Ureter (tissue), 1 donor: ENCODE data around the gene VAPA. TPM values are rescaled to one million over a fixed set of nuclear protein-coding genes. Genes with fewer than 3 reads are reported as not detected.

Source experiments
- DNase-seq: peaks from one replicate; pipeline ENCODE4 v3.0.0-alpha.2; 2020; ENCODE audit warnings: low spot score
- total RNA-seq: library from RNA; stranded (reverse); gene quantifications from one replicate; pipeline ENCODE4 v1.2.4, GENCODE V29; 2023
- donor health status: DM: yes; HTN: yes; CAD: no.

Gene VAPA
- 249 TPM for total RNA-seq

GRCh38 chr18:9913526-9914333, at the start of gene VAPA:
Gene VAPA (plus strand): TSS chr18:9914016. CDS start chr18:9914257, 241 bp downstream.
- DNase-seq: peak; percentile 94

- DNase-seq: no peak
These were observed 47.9 kb upstream of the VAPA start for GRCh38 chr18:9865764-9866490.

GRCh38 chr18:9866627-9867026, 47.2 kb upstream of the VAPA start:
- DNase-seq: no peak

- no peak for DNase-seq
These were observed 46.7 kb upstream of the VAPA start for GRCh38 chr18:9867071-9867594.

GRCh38 chr18:9868857-9869714, 44.7 kb upstream of the VAPA start:
- no peak for DNase-seq

GRCh38 chr18:9869715-9870430, 43.9 kb upstream of the VAPA start:
- DNase-seq: no peak

GRCh38 chr18:9870431-9871008, 43.3 kb upstream of the VAPA start:
- DNase-seq: no peak

GRCh38 chr18:9871244-9871746, 42.5 kb upstream of the VAPA start:
- no peak for DNase-seq

- DNase-seq: no peak
These were observed 41.0 kb upstream of the VAPA start for GRCh38 chr18:9872823-9873222.

- no peak for DNase-seq
These were observed 39.1 kb upstream of the VAPA start for GRCh38 chr18:9874728-9875127.

- no peak for DNase-seq
These were observed 37.5 kb upstream of the VAPA start for GRCh38 chr18:9876212-9876866.

GRCh38 chr18:9876867-9877654, 36.8 kb upstream of the VAPA start:
- peak; percentile 76 for DNase-seq

GRCh38 chr18:9877655-9878014, 36.2 kb upstream of the VAPA start:
- no peak for DNase-seq

- no peak for DNase-seq
These were observed 35.7 kb upstream of the VAPA start for GRCh38 chr18:9878095-9878494.

GRCh38 chr18:9878783-9879242, 35.0 kb upstream of the VAPA start:
- DNase-seq: no peak

GRCh38 chr18:9884090-9884489, 29.7 kb upstream of the VAPA start:
- no peak for DNase-seq

GRCh38 chr18:9884532-9885140, 29.2 kb upstream of the VAPA start:
- no peak for DNase-seq

GRCh38 chr18:9885170-9886004, 28.4 kb upstream of the VAPA start, which contains the start of gene TXNDC2:
Gene TXNDC2 (plus strand): TSS chr18:9885973. CDS start chr18:9886681, 708 bp downstream.
- DNase-seq: no peak
